RWPE2 (cell line): ENCODE measurements around the gene OSBPL3.
A peak's percentile ranks its signal among the peaks of the same experiment; 100 is the strongest.

Source experiments
- ATAC-seq: fragments of 200-7000 bp; cut with Tn5 transposase; 3 replicates; pipeline ENCODE4 v1.9.1; 2021; ENCODE audit warnings: low read depth
- DNase-seq: peaks from one replicate; pipeline ENCODE4 v3.0.0-alpha.2; 2020; ENCODE audit warnings: low spot score
- H3K27ac ChIP-seq: fragments of 450-650 bp; 2 replicates; pipeline ENCODE4 v1.5.1; 2017; ENCODE audit warnings: mild to moderate bottlenecking; ENCODE audit not compliant: poor library complexity, severe bottlenecking
- H3K27me3 ChIP-seq: fragments of 250-450 bp; sonication (Bioruptor Pico); 2 replicates; pipeline ENCODE4 v1.5.1; 2021; ENCODE audit warnings: mild to moderate bottlenecking, moderate library complexity; ENCODE audit not compliant: insufficient read depth, poor library complexity, severe bottlenecking
- H3K36me3 ChIP-seq: fragments of 250-450 bp; sonication (Bioruptor Pico); 2 replicates; pipeline ENCODE4 v1.5.1; 2020; ENCODE audit warnings: low read depth, mild to moderate bottlenecking, moderate library complexity
- H3K4me1 ChIP-seq: fragments of 250-450 bp; sonication (Bioruptor Pico); 2 replicates; pipeline ENCODE4 v1.5.1; 2021; ENCODE audit warnings: mild to moderate bottlenecking, moderate library complexity; ENCODE audit not compliant: insufficient read depth, poor library complexity, severe bottlenecking
- H3K4me3 ChIP-seq: fragments of 250-450 bp; sonication (Bioruptor Pico); 2 replicates; pipeline ENCODE4 v1.5.1; 2021; ENCODE audit warnings: mild to moderate bottlenecking, moderate library complexity; ENCODE audit not compliant: severe bottlenecking
- H3K9me3 ChIP-seq: fragments of 250-450 bp; sonication (Bioruptor Pico); 2 replicates; pipeline ENCODE4 v1.5.1; 2021; ENCODE audit warnings: mild to moderate bottlenecking, moderate library complexity; ENCODE audit not compliant: severe bottlenecking
- TF ChIP-seq, protein P1 (sequence below): fragments of 450-650 bp; IDR thresholded peaks from one replicate; pipeline ENCODE4 v1.5.1; 2017; ENCODE audit warnings: mild to moderate bottlenecking, moderate library complexity; ENCODE audit not compliant: poor library complexity, severe bottlenecking

Gene OSBPL3

GRCh38 chr7:24992314-24992713 is 12.3 kb upstream of the OSBPL3 start:
- no peaks in the 10 kb centered on the region for H3K36me3 ChIP-seq
- no peaks in the 10 kb centered on the region for H3K4me1 ChIP-seq
- no peak for DNase-seq
- no peak overlapping the region for H3K27ac ChIP-seq
- TF ChIP-seq, protein P1, sequence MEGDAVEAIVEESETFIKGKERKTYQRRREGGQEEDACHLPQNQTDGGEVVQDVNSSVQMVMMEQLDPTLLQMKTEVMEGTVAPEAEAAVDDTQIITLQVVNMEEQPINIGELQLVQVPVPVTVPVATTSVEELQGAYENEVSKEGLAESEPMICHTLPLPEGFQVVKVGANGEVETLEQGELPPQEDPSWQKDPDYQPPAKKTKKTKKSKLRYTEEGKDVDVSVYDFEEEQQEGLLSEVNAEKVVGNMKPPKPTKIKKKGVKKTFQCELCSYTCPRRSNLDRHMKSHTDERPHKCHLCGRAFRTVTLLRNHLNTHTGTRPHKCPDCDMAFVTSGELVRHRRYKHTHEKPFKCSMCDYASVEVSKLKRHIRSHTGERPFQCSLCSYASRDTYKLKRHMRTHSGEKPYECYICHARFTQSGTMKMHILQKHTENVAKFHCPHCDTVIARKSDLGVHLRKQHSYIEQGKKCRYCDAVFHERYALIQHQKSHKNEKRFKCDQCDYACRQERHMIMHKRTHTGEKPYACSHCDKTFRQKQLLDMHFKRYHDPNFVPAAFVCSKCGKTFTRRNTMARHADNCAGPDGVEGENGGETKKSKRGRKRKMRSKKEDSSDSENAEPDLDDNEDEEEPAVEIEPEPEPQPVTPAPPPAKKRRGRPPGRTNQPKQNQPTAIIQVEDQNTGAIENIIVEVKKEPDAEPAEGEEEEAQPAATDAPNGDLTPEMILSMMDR = no peak
- H3K27me3 ChIP-seq = peaks cover 3% of the 10 kb centered on the region
- ATAC-seq = no peak
- no peaks in the 10 kb centered on the region for H3K9me3 ChIP-seq
- no peak overlapping the region for H3K4me3 ChIP-seq

GRCh38 chr7:24991353-24991752 is 11.4 kb upstream of the OSBPL3 start:
- H3K9me3 ChIP-seq = no peaks in the 10 kb centered on the region
- DNase-seq (no peak), ATAC-seq (no peak)
- H3K4me3 ChIP-seq = no peak overlapping the region
- peaks cover 3% of the 10 kb centered on the region for H3K27me3 ChIP-seq
- no peak overlapping the region for H3K27ac ChIP-seq
- no peaks in the 10 kb centered on the region for H3K36me3 ChIP-seq
- no peaks in the 10 kb centered on the region for H3K4me1 ChIP-seq
- TF ChIP-seq, protein P1 = no peak

- Histone ChIP-seq H3K36me3 (no peaks in the 10 kb centered on the region), H3K4me3 (no peak overlapping the region), H3K9me3 (no peaks in the 10 kb centered on the region), H3K4me1 (no peaks in the 10 kb centered on the region), H3K27ac (no peak overlapping the region), H3K27me3 (peaks cover 3% of the 10 kb centered on the region)
- DNase-seq (no peak), ATAC-seq (no peak)
- TF ChIP-seq, protein P1 = no peak
Measured at GRCh38 chr7:24987331-24987842, 7.4 kb upstream of the OSBPL3 start.

- no peak for ATAC-seq
- Histone ChIP-seq H3K9me3 (no peaks in the 10 kb centered on the region), H3K36me3 (no peaks in the 10 kb centered on the region; the same call in 1 of the 2 replicates), H3K27ac (no peak overlapping the region), H3K4me1 (peaks cover 8% of the 10 kb centered on the region), H3K27me3 (no peaks in the 10 kb centered on the region), H3K4me3 (no peak overlapping the region)
- DNase-seq = no peak
- TF ChIP-seq, protein P1 = peak; percentile 26
Measured at GRCh38 chr7:24982917-24983316, 2.9 kb upstream of the OSBPL3 start.

- Histone ChIP-seq H3K9me3 (no peaks in the 10 kb centered on the region), H3K4me3 (peak overlapping the region; percentile 83), H3K4me1 (peaks cover 8% of the 10 kb centered on the region), H3K27me3 (no peaks in the 10 kb centered on the region), H3K36me3 (no peaks in the 10 kb centered on the region; the same call in 1 of the 2 replicates), H3K27ac (peak overlapping the region; percentile 72)
- ATAC-seq = peak; percentile 15
- DNase-seq = peak; percentile 66
- TF ChIP-seq, protein P1 = no peak
Measured at GRCh38 chr7:24981171-24981951, 1.4 kb upstream of the OSBPL3 start.
